GM20000 (cell line): Measurements from ENCODE around the gene SYNGAP1.

ENCODE experiments used
- DNase-seq: peaks from one replicate; pipeline ENCODE4 v3.0.0; 2012; ENCODE audit warnings: low spot score
- CTCF ChIP-seq: IDR thresholded peaks from 2 replicates; pipeline ENCODE4 v1.5.1; 2012; ENCODE audit warnings: mild to moderate bottlenecking, control low read depth; ENCODE audit errors: extremely low read depth, missing control alignments

SYNGAP1 gene

GRCh38 chr6:33413241-33414120 lies 6.4 kb upstream of the SYNGAP1 start:
- TF ChIP-seq CTCF = no peak
- DNase-seq = no peak

GRCh38 chr6:33414592-33415271 lies 5.1 kb upstream of the SYNGAP1 start:
- no peak for DNase-seq
- peak; percentile 27 for TF ChIP-seq CTCF

GRCh38 chr6:33415831-33416230 lies 4.0 kb upstream of the SYNGAP1 start:
- DNase-seq = no peak
- TF ChIP-seq CTCF = no peak

GRCh38 chr6:33416386-33417127 lies 3.3 kb upstream of the SYNGAP1 start:
- DNase-seq = no peak
- no peak for TF ChIP-seq CTCF

- no peak for TF ChIP-seq CTCF
- no peak for DNase-seq
Measured at GRCh38 chr6:33417128-33417902, 2.5 kb upstream of the SYNGAP1 start.

GRCh38 chr6:33417903-33418689 lies 1.8 kb upstream of the SYNGAP1 start, which contains the start of gene CUTA:
TSS of gene CUTA (minus strand) at chr6:33418107. CDS start at chr6:33418000, 107 bp downstream.
- peak; percentile 93 for DNase-seq
- no peak for TF ChIP-seq CTCF
